Mesendoderm (in vitro differentiated cells): ENCODE measurements around the gene MTF1.

Experiments used
- DNase-seq: peaks from one replicate; pipeline ENCODE4 v3.0.0; 2013
- H2AK5ac ChIP-seq: 2 replicates; pipeline ENCODE4 v1.6.1; 2013; ENCODE audit warnings: low read length, inconsistent platforms
- H2BK120ac ChIP-seq: 2 replicates; pipeline ENCODE4 v1.6.1; 2013; ENCODE audit warnings: low read depth, mild to moderate bottlenecking, low read length, moderate library complexity, mixed read lengths
- H2BK15ac ChIP-seq: replicated peaks from 2 replicates; pipeline ENCODE4 v1.6.1; 2013; ENCODE audit warnings: low read depth, mild to moderate bottlenecking, moderate library complexity
- H2BK5ac ChIP-seq: 2 replicates; pipeline ENCODE4 v1.6.1; 2013; ENCODE audit warnings: low read length, inconsistent platforms
- H3K18ac ChIP-seq: 2 replicates; pipeline ENCODE4 v1.6.1; 2013; ENCODE audit warnings: mild to moderate bottlenecking, low read length, mixed read lengths
- H3K23ac ChIP-seq: one replicate; pipeline ENCODE4 v1.6.1; 2013; ENCODE audit warnings: low read length
- H3K27ac ChIP-seq: 2 replicates; pipeline ENCODE4 v1.5.1; 2013; ENCODE audit warnings: low read depth, mild to moderate bottlenecking, inconsistent platforms, low read length, moderate library complexity
- H3K27me3 ChIP-seq: 2 replicates; pipeline ENCODE4 v1.6.1; 2013; ENCODE audit warnings: low read length, control low read depth, mild to moderate bottlenecking, inconsistent platforms; ENCODE audit not compliant: insufficient read depth, poor library complexity
- H3K36me3 ChIP-seq: 2 replicates; pipeline ENCODE4 v1.6.1; 2013; ENCODE audit warnings: low read length, inconsistent platforms; ENCODE audit not compliant: control insufficient read depth, insufficient read depth
- H3K4ac ChIP-seq: one replicate; pipeline ENCODE4 v1.6.1; 2013; ENCODE audit warnings: low read depth, mild to moderate bottlenecking, low read length, moderate library complexity
- H3K4me1 ChIP-seq: 2 replicates; pipeline ENCODE4 v1.6.1; 2013; ENCODE audit warnings: low read depth, low read length, inconsistent platforms; ENCODE audit not compliant: control insufficient read depth
- H3K4me2 ChIP-seq: 2 replicates; pipeline ENCODE4 v1.6.1; 2013; ENCODE audit warnings: low read length
- H3K4me3 ChIP-seq: 2 replicates; pipeline ENCODE4 v1.5.1; 2013; ENCODE audit warnings: mild to moderate bottlenecking, low read length
- H3K56ac ChIP-seq: one replicate; pipeline ENCODE4 v1.6.1; 2013; ENCODE audit warnings: low read length
- H3K79me1 ChIP-seq: 2 replicates; pipeline ENCODE4 v1.6.1; 2013; ENCODE audit warnings: low read length, inconsistent platforms
- H3K79me2 ChIP-seq: 2 replicates; pipeline ENCODE4 v1.6.1; 2013; ENCODE audit warnings: mild to moderate bottlenecking, low read length; ENCODE audit not compliant: control insufficient read depth, insufficient read depth
- H3K9ac ChIP-seq: 2 replicates; pipeline ENCODE4 v1.6.1; 2013; ENCODE audit warnings: low read length, inconsistent platforms
- H4K5ac ChIP-seq: one replicate; pipeline ENCODE4 v1.6.1; 2013; ENCODE audit warnings: low read length
- H4K8ac ChIP-seq: one replicate; pipeline ENCODE4 v1.6.1; 2013; ENCODE audit warnings: low read depth, mild to moderate bottlenecking, control low read depth, low read length, moderate library complexity
- WGBS: extraction: QIAGEN DNeasy Blood & Tissue Kit; methylation state at CpG from one replicate; pipeline ENCODE4 v1.1.7; 2013; ENCODE audit warnings: low lambda C conversion rate, missing lambda C conversion rate; ENCODE audit not compliant: insufficient coverage; ENCODE audit errors: extremely low coverage; 5-methylcytosine and 5-hydroxymethylcytosine counted together

MTF1 gene

GRCh38 chr1:37854406-37854805 lies 5.0 kb downstream of the MTF1 start:
- Histone ChIP-seq H3K27ac (no peak overlapping the region), H4K8ac (no peak overlapping the region), H2BK5ac (no peak overlapping the region), H3K18ac (no peak overlapping the region), H3K79me2 (peaks cover 22% of the 10 kb centered on the region), H3K4me2 (no peak overlapping the region), H2BK15ac (no peak overlapping the region), H3K56ac (no peak overlapping the region), H3K4me3 (no peak overlapping the region), H3K9ac (no peak overlapping the region), H2AK5ac (no peak overlapping the region), H3K4ac (no peak overlapping the region), H3K23ac (no peak overlapping the region), H4K5ac (no peak overlapping the region), H3K36me3 (peaks cover 4% of the 10 kb centered on the region), H3K79me1 (peaks cover 24% of the 10 kb centered on the region), H3K27me3 (no peaks in the 10 kb centered on the region), H3K4me1 (no peaks in the 10 kb centered on the region), H2BK120ac (no peak overlapping the region)
- no peak for DNase-seq
- no CpG with 5 or more reads among the region's 6 CpGs for WGBS

- peaks cover 29% of the 10 kb centered on the region for H3K79me1 ChIP-seq
- no peak overlapping the region for H3K18ac ChIP-seq
- no peak overlapping the region for H3K4ac ChIP-seq
- no peak overlapping the region for H3K9ac ChIP-seq
- H2BK15ac ChIP-seq = no peak overlapping the region
- H3K27me3 ChIP-seq = no peaks in the 10 kb centered on the region
- no peak overlapping the region for H2BK5ac ChIP-seq
- no peak overlapping the region for H2BK120ac ChIP-seq
- no peak overlapping the region for H2AK5ac ChIP-seq
- peaks cover 18% of the 10 kb centered on the region for H3K79me2 ChIP-seq
- H4K8ac ChIP-seq = no peak overlapping the region
- no peak overlapping the region for H3K56ac ChIP-seq
- H3K27ac ChIP-seq = no peak overlapping the region
- H3K23ac ChIP-seq = no peak overlapping the region
- DNase-seq = no peak
- peaks cover 4% of the 10 kb centered on the region for H3K36me3 ChIP-seq
- no peak overlapping the region for H4K5ac ChIP-seq
- no peak overlapping the region for H3K4me3 ChIP-seq
- H3K4me1 ChIP-seq = no peaks in the 10 kb centered on the region
- no peak overlapping the region for H3K4me2 ChIP-seq
Observed at GRCh38 chr1:37853157-37853556, 6.2 kb downstream of the MTF1 start.

GRCh38 chr1:37851782-37852210 lies 7.6 kb downstream of the MTF1 start:
- no peak for DNase-seq
- no peak overlapping the region for H4K5ac ChIP-seq
- no peak overlapping the region for H3K4ac ChIP-seq
- H3K56ac ChIP-seq = no peak overlapping the region
- no peak overlapping the region for H2BK120ac ChIP-seq
- no peak overlapping the region for H4K8ac ChIP-seq
- no peak overlapping the region for H3K9ac ChIP-seq
- peak overlapping the region; percentile 45 for H3K23ac ChIP-seq
- no peaks in the 10 kb centered on the region for H3K27me3 ChIP-seq
- no peaks in the 10 kb centered on the region for H3K4me1 ChIP-seq
- H3K4me2 ChIP-seq = no peak overlapping the region
- H2BK5ac ChIP-seq = no peak overlapping the region
- H2AK5ac ChIP-seq = no peak overlapping the region
- no peak overlapping the region for H3K4me3 ChIP-seq
- peaks cover 4% of the 10 kb centered on the region for H3K36me3 ChIP-seq
- no CpG with 5 or more reads among the region's 2 CpGs for WGBS
- no peak overlapping the region for H3K27ac ChIP-seq
- peaks cover 24% of the 10 kb centered on the region for H3K79me1 ChIP-seq
- no peak overlapping the region for H3K18ac ChIP-seq
- H2BK15ac ChIP-seq = no peak overlapping the region
- H3K79me2 ChIP-seq = peaks cover 14% of the 10 kb centered on the region

- Histone ChIP-seq H3K27ac (no peak overlapping the region), H2BK15ac (no peak overlapping the region), H4K8ac (no peak overlapping the region), H3K79me1 (peaks cover 24% of the 10 kb centered on the region), H3K18ac (no peak overlapping the region), H3K4me3 (no peak overlapping the region), H2BK120ac (no peak overlapping the region), H3K79me2 (peaks cover 14% of the 10 kb centered on the region), H3K4me2 (no peak overlapping the region), H2BK5ac (no peak overlapping the region), H3K36me3 (peaks cover 4% of the 10 kb centered on the region), H3K4me1 (no peaks in the 10 kb centered on the region), H3K9ac (no peak overlapping the region), H3K27me3 (no peaks in the 10 kb centered on the region), H3K4ac (no peak overlapping the region), H3K56ac (no peak overlapping the region), H3K23ac (no peak overlapping the region), H4K5ac (no peak overlapping the region), H2AK5ac (no peak overlapping the region)
- DNase-seq = no peak
Observed at GRCh38 chr1:37851262-37851661, 8.1 kb downstream of the MTF1 start.

GRCh38 chr1:37850352-37850955 lies 8.9 kb downstream of the MTF1 start:
- peaks cover 4% of the 10 kb centered on the region for H3K36me3 ChIP-seq
- WGBS = no CpG with 5 or more reads among the region's 6 CpGs
- H3K23ac ChIP-seq = no peak overlapping the region

GRCh38 chr1:37849480-37849879 lies 9.9 kb downstream of the MTF1 start:
- Histone ChIP-seq H3K56ac (no peak overlapping the region), H3K79me1 (peaks cover 22% of the 10 kb centered on the region), H2BK15ac (no peak overlapping the region), H4K5ac (no peak overlapping the region), H2BK120ac (no peak overlapping the region), H3K79me2 (peaks cover 14% of the 10 kb centered on the region), H3K4me3 (no peak overlapping the region), H3K27ac (no peak overlapping the region), H3K23ac (no peak overlapping the region), H4K8ac (no peak overlapping the region), H3K27me3 (no peaks in the 10 kb centered on the region), H3K36me3 (peaks cover 2% of the 10 kb centered on the region), H3K4ac (no peak overlapping the region), H2BK5ac (no peak overlapping the region), H3K4me2 (no peak overlapping the region), H2AK5ac (no peak overlapping the region), H3K18ac (no peak overlapping the region), H3K9ac (no peak overlapping the region), H3K4me1 (no peaks in the 10 kb centered on the region)
- DNase-seq = no peak
- no CpG with 5 or more reads among the region's 3 CpGs for WGBS

More at GRCh38 chr1:37850352-37850955, 8.9 kb downstream of the MTF1 start:
- Histone ChIP-seq H3K4me1 (no peaks in the 10 kb centered on the region), H3K79me1 (peaks cover 24% of the 10 kb centered on the region), H3K4ac (no peak overlapping the region), H4K5ac (no peak overlapping the region), H2AK5ac (no peak overlapping the region), H2BK120ac (no peak overlapping the region), H3K79me2 (peaks cover 14% of the 10 kb centered on the region), H3K9ac (no peak overlapping the region), H3K56ac (no peak overlapping the region), H3K4me3 (no peak overlapping the region), H3K27ac (no peak overlapping the region), H2BK5ac (no peak overlapping the region), H3K18ac (no peak overlapping the region), H2BK15ac (no peak overlapping the region), H3K4me2 (no peak overlapping the region), H3K27me3 (no peaks in the 10 kb centered on the region), H4K8ac (no peak overlapping the region)
- DNase-seq = no peak
